ENCODE results near the gene DGCR2.

The DGCR2 gene

GRCh38 chr22:19110646-19111045, 11.6 kb downstream of the DGCR2 start:
- Histone ChIP-seq H3K36me3 (peaks cover 5 to 68% (median 30%) of the 10 kb centered on the region in 11 experiments; a peak in 21 of 22 replicates), H3K4me2 (peak overlapping the region in 10 of 11 experiments; percentile 59 to 94 (median 80); a peak in 18 of 22 replicates), H3K9ac (peak overlapping the region in 8 of 11 experiments; percentile 25 to 80 (median 74); a peak in 13 of 22 replicates), H3K4me1 (peaks cover 54 to 93% (median 75%) of the 10 kb centered on the region in 10 experiments), H4K20me1 (peaks cover 28 to 95% (median 68%) of the 10 kb centered on the region in 11 experiments), H3K27ac (peak overlapping the region in 10 of 11 experiments; percentile 66 to 91 (median 89); a peak in 19 of 22 replicates), H3K27me3 (no peaks in the 10 kb centered on the region), H3K4me3 (no peak overlapping the region), H3K9me3 (replicated peaks in 1 of 11) (no peaks in the 10 kb centered on the region)
- TF ChIP-seq Cebpa-rat (IDR thresholded peaks at IDR 0.05) = no peak

- Histone ChIP-seq H3K4me1 (peaks cover 52 to 93% (median 76%) of the 10 kb centered on the region in 10 experiments), H3K4me3 (peak overlapping the region in 4 of 10 experiments; percentile 13 to 45 (median 26); a peak in 7 of 20 replicates), H3K36me3 (peaks cover 5 to 68% (median 34%) of the 10 kb centered on the region in 11 experiments; a peak in 21 of 22 replicates), H4K20me1 (peaks cover 28 to 95% (median 68%) of the 10 kb centered on the region in 11 experiments), H3K27me3 (no peaks in the 10 kb centered on the region), H3K27ac (peak overlapping the region; percentile 39 to 91 (median 89); a peak in 21 of 22 replicates), H3K9ac (peak overlapping the region in 10 of 11 experiments; percentile 22 to 80 (median 74); a peak in 19 of 22 replicates), H3K4me2 (peak overlapping the region; percentile 59 to 94 (median 80)), H3K9me3 (replicated peaks in 1 of 11) (no peaks in the 10 kb centered on the region)
- TF ChIP-seq Cebpa-rat (IDR thresholded peaks at IDR 0.05) = no peak
Measured at GRCh38 chr22:19110064-19110458, 12.2 kb downstream of the DGCR2 start.

GRCh38 chr22:19109198-19110063, 12.8 kb downstream of the DGCR2 start:
- Histone ChIP-seq H3K4me3 (peak overlapping the region in 6 of 10 experiments; percentile 3 to 45 (median 29); a peak in 10 of 20 replicates), H3K4me2 (peak overlapping the region; percentile 59 to 94 (median 80)), H3K4me1 (peaks cover 52 to 94% (median 78%) of the 10 kb centered on the region in 10 experiments), H3K27ac (peak overlapping the region; percentile 39 to 91 (median 89); a peak in 21 of 22 replicates), H3K9me3 (replicated peaks in 1 of 11) (no peaks in the 10 kb centered on the region), H3K9ac (peak overlapping the region in 10 of 11 experiments; percentile 22 to 80 (median 74); a peak in 19 of 22 replicates), H3K27me3 (no peaks in the 10 kb centered on the region), H3K36me3 (peaks cover 5 to 66% (median 34%) of the 10 kb centered on the region in 11 experiments; a peak in 20 of 22 replicates), H4K20me1 (peaks cover 28 to 95% (median 68%) of the 10 kb centered on the region in 11 experiments)
- peak in 7 of 11 experiments; percentile 66 to 95 (median 78); a peak in 13 of 22 replicates for TF ChIP-seq Cebpa-rat (IDR thresholded peaks at IDR 0.05)

GRCh38 chr22:19108807-19109197, 13.4 kb downstream of the DGCR2 start:
- peaks cover 32 to 95% (median 71%) of the 10 kb centered on the region in 11 experiments for H4K20me1 ChIP-seq
- H3K4me3 ChIP-seq = peak overlapping the region in 3 of 10 experiments; percentile 13 to 34 (median 32); a peak in 3 of 20 replicates
- peaks cover 5 to 61% (median 31%) of the 10 kb centered on the region in 11 experiments; a peak in 16 of 22 replicates for H3K36me3 ChIP-seq
- TF ChIP-seq Cebpa-rat (IDR thresholded peaks at IDR 0.05) = no peak
- H3K4me2 ChIP-seq = peak overlapping the region; percentile 59 to 94 (median 80)
- peak overlapping the region in 9 of 11 experiments; percentile 58 to 80 (median 70); a peak in 14 of 22 replicates for H3K9ac ChIP-seq
- H3K27me3 ChIP-seq = no peaks in the 10 kb centered on the region
- H3K4me1 ChIP-seq = peaks cover 52 to 100% (median 78%) of the 10 kb centered on the region in 10 experiments
- no peaks in the 10 kb centered on the region for H3K9me3 ChIP-seq (replicated peaks in 1 of 11)
- peak overlapping the region in 10 of 11 experiments; percentile 66 to 91 (median 89); a peak in 20 of 22 replicates for H3K27ac ChIP-seq

GRCh38 chr22:19107730-19108074, 14.5 kb downstream of the DGCR2 start:
- peaks cover 52 to 90% (median 76%) of the 10 kb centered on the region in 10 experiments for H3K4me1 ChIP-seq
- peak overlapping the region in 9 of 11 experiments; percentile 80 to 91 (median 89); a peak in 17 of 22 replicates for H3K27ac ChIP-seq
- no peak for TF ChIP-seq Cebpa-rat (IDR thresholded peaks at IDR 0.05)
- H3K4me3 ChIP-seq = no peak overlapping the region
- no peaks in the 10 kb centered on the region for H3K9me3 ChIP-seq (replicated peaks in 1 of 11)
- peaks cover 5 to 52% (median 23%) of the 10 kb centered on the region in 11 experiments; a peak in 17 of 22 replicates for H3K36me3 ChIP-seq
- H3K9ac ChIP-seq = peak overlapping the region in 5 of 11 experiments; percentile 4 to 76 (median 7); a peak in 4 of 22 replicates
- peak overlapping the region; percentile 19 to 94 (median 80); a peak in 17 of 22 replicates for H3K4me2 ChIP-seq
- peaks cover 33 to 100% (median 76%) of the 10 kb centered on the region in 11 experiments for H4K20me1 ChIP-seq
- no peaks in the 10 kb centered on the region for H3K27me3 ChIP-seq

GRCh38 chr22:19106886-19107729, 15.1 kb downstream of the DGCR2 start:
- Histone ChIP-seq H4K20me1 (peaks cover 33 to 97% (median 76%) of the 10 kb centered on the region in 11 experiments), H3K27me3 (no peaks in the 10 kb centered on the region)

GRCh38 chr22:19105867-19106802, 16.1 kb downstream of the DGCR2 start:
- Histone ChIP-seq H3K9ac (peak overlapping the region in 5 of 11 experiments; percentile 7 to 43 (median 29); a peak in 5 of 22 replicates), H3K4me2 (peak overlapping the region; percentile 10 to 94 (median 80); a peak in 19 of 22 replicates), H4K20me1 (peaks cover 33 to 92% (median 71%) of the 10 kb centered on the region in 11 experiments), H3K4me3 (no peak overlapping the region), H3K4me1 (peaks cover 47 to 74% (median 62%) of the 10 kb centered on the region in 10 experiments), H3K27ac (peak overlapping the region in 9 of 11 experiments; percentile 46 to 91 (median 89); a peak in 16 of 22 replicates), H3K9me3 (replicated peaks in 1 of 11) (peaks cover 0 to 8% (median 0%) of the 10 kb centered on the region in 11 experiments; a peak in 2 of 22 replicates), H3K36me3 (peaks cover 11 to 59% (median 31%) of the 10 kb centered on the region in 11 experiments; a peak in 18 of 22 replicates), H3K27me3 (no peaks in the 10 kb centered on the region)
- no peak for TF ChIP-seq Cebpa-rat (IDR thresholded peaks at IDR 0.05)

More at GRCh38 chr22:19106886-19107729, 15.1 kb downstream of the DGCR2 start:
- Histone ChIP-seq H3K36me3 (peaks cover 3 to 52% (median 23%) of the 10 kb centered on the region in 11 experiments; a peak in 14 of 22 replicates), H3K4me1 (peaks cover 52 to 84% (median 71%) of the 10 kb centered on the region in 10 experiments), H3K27ac (peak overlapping the region in 9 of 11 experiments; percentile 80 to 91 (median 89); a peak in 18 of 22 replicates), H3K4me3 (no peak overlapping the region), H3K4me2 (peak overlapping the region; percentile 19 to 94 (median 80); a peak in 21 of 22 replicates), H3K9me3 (replicated peaks in 1 of 11) (no peaks in the 10 kb centered on the region), H3K9ac (peak overlapping the region in 7 of 11 experiments; percentile 4 to 43 (median 24); a peak in 8 of 22 replicates)
- TF ChIP-seq Cebpa-rat (IDR thresholded peaks at IDR 0.05) = no peak

All from BLaER1 treated with 17β-estradiol and CSF1 and Interleukin-3, amounts not matched to agents 10 nM and 100 nM (cell line).